Gastroesophageal sphincter (tissue), 3 donors: ENCODE results near the gene CDH11.

ENCODE experiments used
- CTCF ChIP-seq, 4 experiments: fragments of 200-600 bp in 2 of 4; fragments of 450-650 bp in 2 of 4; sonication (generic) in 1 of 4; IDR thresholded peaks; one replicate each; pipeline ENCODE4 v1.5.1; 2017 to 2019; ENCODE audit warnings: antibody characterized with exemption in 4 of 4, mild to moderate bottlenecking in 2 of 4, moderate library complexity in 2 of 4
- POLR2AphosphoS5 ChIP-seq: sonication (generic); formaldehyde crosslinking; IDR thresholded peaks from one replicate; pipeline ENCODE4 v1.6.1; 2017; ENCODE audit warnings: antibody characterized with exemption

GRCh38 chr16:65010125-65010524, 111.7 kb downstream of the CDH11 start:
- TF ChIP-seq CTCF (IDR thresholded peaks at IDR 0.05) (no peak), POLR2AphosphoS5 (no peak)
